Neural cell (in vitro differentiated cells): ENCODE measurements around the gene EIF2B5. TPM values are rescaled to one million over a fixed set of nuclear protein-coding genes. Genes with fewer than 3 reads are reported as not detected.
"Not testable (repeated sequence)": the region's sequence is repeated elsewhere in the genome, so short reads cannot be mapped to it uniquely, and the experiment has no call there.

ENCODE experiments used
- H2AFZ ChIP-seq: fragments of 200-600, 300-800 bp; sonication (generic), shearing (Covaris generic); 2 replicates; pipeline ENCODE4 v1.6.0; 2014; ENCODE audit warnings: low read depth, mild to moderate bottlenecking, antibody characterized with exemption, low read length, moderate library complexity
- H3F3A ChIP-seq: fragments of 200-600 bp; shearing (Covaris generic); 2 replicates; pipeline ENCODE4 v1.6.1; 2016; ENCODE audit warnings: mild to moderate bottlenecking, moderate library complexity, mixed read lengths, antibody characterized with exemption, low read length; ENCODE audit not compliant: insufficient read depth, poor library complexity, severe bottlenecking
- H3K27ac ChIP-seq: fragments of 200-600, 300-800 bp; sonication (generic), shearing (Covaris generic); 2 replicates; pipeline ENCODE4 v1.5.1; 2014; ENCODE audit warnings: mild to moderate bottlenecking, low read length, moderate library complexity
- H3K27me3 ChIP-seq: fragments of 300-800, 200-600 bp; sonication (generic), shearing (Covaris generic); 2 replicates; pipeline ENCODE4 v1.6.0; 2014; ENCODE audit warnings: mild to moderate bottlenecking, low read depth, low read length, moderate library complexity; ENCODE audit not compliant: insufficient read depth
- H3K36me3 ChIP-seq: fragments of 300-800, 200-600 bp; sonication (generic), shearing (Covaris generic); 2 replicates; pipeline ENCODE4 v1.5.1; 2014; ENCODE audit warnings: mild to moderate bottlenecking, antibody characterized with exemption, low read length, moderate library complexity; ENCODE audit not compliant: insufficient read depth
- H3K4me2 ChIP-seq: fragments of 300-800, 200-600 bp; sonication (generic), shearing (Covaris generic); 2 replicates; pipeline ENCODE4 v1.6.0; 2014; ENCODE audit warnings: mild to moderate bottlenecking, low read length
- H3K4me3 ChIP-seq: fragments of 300-800, 200-600 bp; sonication (generic), shearing (Covaris generic); 2 replicates; pipeline ENCODE4 v1.5.1; 2014; ENCODE audit warnings: mild to moderate bottlenecking, low read length, moderate library complexity
- H3K79me2 ChIP-seq: fragments of 200-600 bp; shearing (Covaris generic); replicated peaks from 2 replicates; pipeline ENCODE4 v1.6.0; 2014; ENCODE audit warnings: mild to moderate bottlenecking, low read length, moderate library complexity; ENCODE audit not compliant: insufficient read depth
- H3K9ac ChIP-seq: fragments of 300-800, 200-600 bp; sonication (generic), shearing (Covaris generic); 2 replicates; pipeline ENCODE4 v1.6.1; 2016; ENCODE audit warnings: mild to moderate bottlenecking, low read length, mixed read lengths
- H3K9me2 ChIP-seq: fragments of 200-600 bp; shearing (Covaris generic); 2 replicates; pipeline ENCODE4 v1.6.1; 2016; ENCODE audit warnings: mild to moderate bottlenecking, low read length, mixed read lengths; ENCODE audit not compliant: insufficient read depth
- H3K9me3 ChIP-seq: fragments of 200-600, 300-800 bp; sonication (generic), shearing (Covaris generic); 2 replicates; pipeline ENCODE4 v1.6.1; 2016; ENCODE audit warnings: mild to moderate bottlenecking, mixed run types, low read length, moderate library complexity, mixed read lengths
- H4K20me1 ChIP-seq: fragments of 200-600 bp; shearing (Covaris generic); 2 replicates; pipeline ENCODE4 v1.6.1; 2016; ENCODE audit warnings: mild to moderate bottlenecking, mixed run types; ENCODE audit not compliant: insufficient read depth
- CTCF ChIP-seq: fragments of 450-650 bp; IDR thresholded peaks from 2 replicates; pipeline ENCODE4 v1.5.1; 2014; ENCODE audit warnings: antibody characterized with exemption, mild to moderate bottlenecking, moderate library complexity; ENCODE audit not compliant: poor library complexity, severe bottlenecking
- EP300 ChIP-seq: fragments of 450-650 bp; conservative IDR thresholded peaks from 2 replicates; pipeline ENCODE4 v1.6.1; 2014; ENCODE audit warnings: antibody characterized with exemption, mild to moderate bottlenecking, moderate library complexity; ENCODE audit not compliant: poor library complexity, severe bottlenecking
- EZH2 ChIP-seq: fragments of 200-600, 300-800 bp; shearing (Covaris generic), sonication (generic); IDR thresholded peaks from 2 replicates; pipeline ENCODE4 v1.6.1; 2014; ENCODE audit warnings: antibody characterized with exemption, low read length, borderline replicate concordance, mild to moderate bottlenecking; ENCODE audit not compliant: insufficient read depth, poor library complexity, severe bottlenecking
- MXI1 ChIP-seq: fragments of 450-650 bp; conservative IDR thresholded peaks from 2 replicates; pipeline ENCODE4 v1.6.1; 2014; ENCODE audit warnings: antibody characterized with exemption, mild to moderate bottlenecking; ENCODE audit not compliant: poor library complexity, severe bottlenecking
- POLR2AphosphoS5 ChIP-seq: IDR thresholded peaks from 2 replicates; pipeline ENCODE4 v1.6.1; 2012
- RAD21 ChIP-seq: fragments of 450-650 bp; conservative IDR thresholded peaks from 2 replicates; pipeline ENCODE4 v1.6.1; 2014; ENCODE audit warnings: antibody characterized with exemption, mild to moderate bottlenecking, moderate library complexity
- REST ChIP-seq: IDR thresholded peaks from 2 replicates; pipeline ENCODE4 v1.6.1; 2012; ENCODE audit warnings: borderline replicate concordance
- SMC3 ChIP-seq: fragments of 450-650 bp; conservative IDR thresholded peaks from 2 replicates; pipeline ENCODE4 v1.6.1; 2014; ENCODE audit warnings: antibody characterized with exemption, mild to moderate bottlenecking, moderate library complexity; ENCODE audit not compliant: poor library complexity
- TAF1 ChIP-seq: IDR thresholded peaks from 2 replicates; pipeline ENCODE4 v1.6.1; 2012; ENCODE audit warnings: low read depth
- polyA plus RNA-seq: library from polyadenylated mRNA; depleted of rRNA; stranded (reverse); fragments of >200 nt; gene quantifications from 2 replicates; pipeline ENCODE4 v1.2.3, GENCODE V29; 2014

EIF2B5 gene
- polyA plus RNA-seq, 1 donor from 2014 or later, result 112 TPM

GRCh38 chr3:184116017-184116416 lies 19.1 kb upstream of the EIF2B5 start:
- no peaks in the 10 kb centered on the region for H3K9me2 ChIP-seq
- no peak overlapping the region for H3K9ac ChIP-seq
- TF ChIP-seq RAD21, result no peak
- TF ChIP-seq POLR2AphosphoS5, result no peak
- no peak for TF ChIP-seq TAF1
- no peak for TF ChIP-seq EP300
- no peak for TF ChIP-seq REST
- no peak for TF ChIP-seq MXI1
- no peak for TF ChIP-seq CTCF
- TF ChIP-seq SMC3, result no peak
- no peak for TF ChIP-seq EZH2
- no peak overlapping the region for H3K4me2 ChIP-seq
- H3F3A ChIP-seq, result no peaks in the 10 kb centered on the region
- H4K20me1 ChIP-seq, result no peaks in the 10 kb centered on the region
- H3K27ac ChIP-seq, result no peak overlapping the region
- H3K9me3 ChIP-seq, result no peaks in the 10 kb centered on the region
- no peak overlapping the region for H2AFZ ChIP-seq
- H3K27me3 ChIP-seq, result no peaks in the 10 kb centered on the region
- H3K4me3 ChIP-seq, result no peak overlapping the region
- no peaks in the 10 kb centered on the region for H3K79me2 ChIP-seq
- H3K36me3 ChIP-seq, result no peaks in the 10 kb centered on the region

GRCh38 chr3:184117636-184118035 lies 17.5 kb upstream of the EIF2B5 start:
- Histone ChIP-seq H3K9me2 (no peaks in the 10 kb centered on the region), H2AFZ (no peak overlapping the region), H3K36me3 (no peaks in the 10 kb centered on the region), H3K79me2 (no peaks in the 10 kb centered on the region), H3F3A (no peaks in the 10 kb centered on the region), H3K4me2 (no peak overlapping the region), H3K4me3 (no peak overlapping the region), H4K20me1 (no peaks in the 10 kb centered on the region), H3K27me3 (no peaks in the 10 kb centered on the region), H3K9me3 (no peaks in the 10 kb centered on the region), H3K27ac (no peak overlapping the region), H3K9ac (no peak overlapping the region)
- TF ChIP-seq SMC3 (no peak), RAD21 (no peak), EZH2 (no peak), POLR2AphosphoS5 (no peak), REST (no peak), TAF1 (no peak), MXI1 (no peak), CTCF (no peak)

GRCh38 chr3:184121031-184121430 lies 14.1 kb upstream of the EIF2B5 start:
- H3K9ac ChIP-seq, H3K27me3 ChIP-seq, H3K9me3 ChIP-seq, H3K79me2 ChIP-seq, H4K20me1 ChIP-seq, H3K4me2 ChIP-seq, H3K4me3 ChIP-seq, H3K36me3 ChIP-seq, H3F3A ChIP-seq, H2AFZ ChIP-seq, H3K27ac ChIP-seq, H3K9me2 ChIP-seq: not testable (repeated sequence)
